AG10803 (cell line): ENCODE results near the gene IMMP1L.

Source experiments
- DNase-seq: peaks from one replicate; pipeline ENCODE4 v3.0.0; 2010; ENCODE audit warnings: low read depth
- H3K4me3 ChIP-seq: 2 replicates; pipeline ENCODE4 v1.5.1; 2011; ENCODE audit warnings: mild to moderate bottlenecking, low read length, control low read depth
- TF ChIP-seq, protein P1 (sequence below): conservative IDR thresholded peaks from 2 replicates; pipeline ENCODE4 v1.5.1; 2011; ENCODE audit warnings: mild to moderate bottlenecking, low read length, control low read depth, inconsistent platforms

Gene IMMP1L

DNA sequence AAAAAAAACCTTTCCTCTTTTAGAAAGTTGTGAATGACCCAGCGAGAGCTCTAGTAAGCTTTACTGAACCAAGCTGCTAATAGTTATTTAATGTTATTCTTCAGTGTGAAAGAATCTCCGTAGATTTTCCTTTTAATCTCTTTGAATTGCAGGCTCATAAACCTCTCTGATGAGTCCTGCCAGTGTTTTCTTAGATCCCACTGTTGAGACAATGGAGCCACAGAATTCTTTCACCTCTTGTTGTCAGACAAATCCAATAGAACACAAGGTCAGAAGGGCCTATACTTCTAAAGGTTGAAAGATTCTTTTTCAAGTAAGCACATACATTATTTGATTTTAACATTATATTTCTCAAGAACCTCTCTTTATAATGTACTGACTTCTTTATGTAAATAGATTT lies 87.6 kb downstream of the IMMP1L start:
- no peak for DNase-seq
- H3K4me3 ChIP-seq, result no peak overlapping the region
- TF ChIP-seq, protein P1, sequence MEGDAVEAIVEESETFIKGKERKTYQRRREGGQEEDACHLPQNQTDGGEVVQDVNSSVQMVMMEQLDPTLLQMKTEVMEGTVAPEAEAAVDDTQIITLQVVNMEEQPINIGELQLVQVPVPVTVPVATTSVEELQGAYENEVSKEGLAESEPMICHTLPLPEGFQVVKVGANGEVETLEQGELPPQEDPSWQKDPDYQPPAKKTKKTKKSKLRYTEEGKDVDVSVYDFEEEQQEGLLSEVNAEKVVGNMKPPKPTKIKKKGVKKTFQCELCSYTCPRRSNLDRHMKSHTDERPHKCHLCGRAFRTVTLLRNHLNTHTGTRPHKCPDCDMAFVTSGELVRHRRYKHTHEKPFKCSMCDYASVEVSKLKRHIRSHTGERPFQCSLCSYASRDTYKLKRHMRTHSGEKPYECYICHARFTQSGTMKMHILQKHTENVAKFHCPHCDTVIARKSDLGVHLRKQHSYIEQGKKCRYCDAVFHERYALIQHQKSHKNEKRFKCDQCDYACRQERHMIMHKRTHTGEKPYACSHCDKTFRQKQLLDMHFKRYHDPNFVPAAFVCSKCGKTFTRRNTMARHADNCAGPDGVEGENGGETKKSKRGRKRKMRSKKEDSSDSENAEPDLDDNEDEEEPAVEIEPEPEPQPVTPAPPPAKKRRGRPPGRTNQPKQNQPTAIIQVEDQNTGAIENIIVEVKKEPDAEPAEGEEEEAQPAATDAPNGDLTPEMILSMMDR, result no peak

DNA sequence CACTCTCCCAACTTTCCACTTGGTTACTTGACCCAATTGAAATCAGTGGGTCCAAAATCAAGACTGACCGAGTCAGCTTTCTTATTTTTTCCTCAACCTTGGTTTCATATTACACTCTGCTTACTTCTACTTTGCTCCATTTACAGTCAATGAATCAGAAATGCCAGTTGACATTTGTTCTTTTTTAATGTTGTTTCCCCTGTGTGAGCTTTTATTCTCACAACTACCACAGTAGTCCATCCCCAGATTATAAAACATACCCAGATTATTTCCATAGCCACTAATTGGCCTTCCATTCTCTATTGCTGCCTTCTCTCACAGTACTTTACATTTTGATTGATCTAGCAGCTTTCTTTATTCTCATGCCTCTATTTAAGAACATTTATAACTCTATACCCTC lies 89.8 kb downstream of the IMMP1L start:
- TF ChIP-seq, protein P1, result no peak
- no peak overlapping the region for H3K4me3 ChIP-seq
- no peak for DNase-seq

DNA sequence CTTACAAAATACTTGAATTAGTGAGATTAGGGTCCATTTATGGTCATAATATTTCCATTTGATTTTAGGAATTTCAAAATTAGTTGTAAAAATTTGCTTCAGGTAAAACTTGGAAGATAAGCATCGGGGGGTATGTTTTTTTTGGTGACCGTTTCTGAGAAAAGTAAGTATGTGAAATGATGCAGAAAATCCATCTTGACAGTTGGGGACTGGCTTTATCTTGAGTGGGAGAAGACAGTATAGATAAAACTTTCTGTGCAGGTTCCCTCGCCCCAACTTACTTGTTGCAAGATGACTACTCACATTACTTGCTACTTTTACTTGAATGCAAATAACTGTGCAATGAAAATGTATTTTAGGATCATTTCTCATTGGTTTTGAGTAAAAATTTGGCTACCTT lies 90.3 kb downstream of the IMMP1L start:
- DNase-seq, result no peak
- TF ChIP-seq, protein P1, result no peak
- H3K4me3 ChIP-seq, result no peak overlapping the region

DNA sequence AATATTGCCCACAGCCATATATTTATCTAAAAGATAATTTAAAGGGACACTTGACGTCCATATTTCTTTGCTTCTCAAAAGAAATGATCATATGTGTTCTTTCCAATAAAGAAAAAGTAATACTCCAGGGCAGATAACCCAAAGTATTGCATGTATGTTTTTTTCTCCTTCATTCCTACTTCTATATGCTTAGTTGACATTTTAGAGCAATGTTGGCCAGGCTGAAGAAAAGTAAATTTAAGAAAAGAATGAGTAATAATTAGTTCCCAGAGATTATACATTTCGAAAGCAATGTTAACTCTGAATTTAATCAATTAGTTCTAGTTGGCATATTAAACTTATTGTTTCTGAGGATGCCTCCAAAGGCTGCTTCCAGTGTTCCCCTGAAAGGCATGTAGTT lies 91.6 kb downstream of the IMMP1L start:
- no peak for DNase-seq
- TF ChIP-seq, protein P1, result no peak
- no peak overlapping the region for H3K4me3 ChIP-seq

DNA sequence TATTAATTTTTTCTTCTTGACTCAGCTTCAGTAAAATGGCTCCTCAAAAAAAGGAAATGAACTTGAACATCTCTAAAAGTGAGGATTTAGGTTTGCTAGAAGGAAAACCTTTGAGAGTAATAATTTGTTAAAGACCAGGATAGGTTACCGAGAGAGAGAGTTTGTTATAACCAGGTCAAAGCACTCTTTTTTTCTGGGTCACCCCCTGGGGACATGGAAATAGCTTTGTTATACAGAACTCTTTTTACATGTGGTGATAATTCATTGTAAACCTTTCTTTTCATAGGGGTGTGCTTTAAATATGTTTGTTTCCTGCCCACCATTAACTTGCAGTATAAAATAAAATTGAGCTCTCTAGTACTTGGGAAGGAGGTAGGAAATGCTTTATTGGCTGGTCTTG lies 92.1 kb downstream of the IMMP1L start:
- DNase-seq, result no peak
- H3K4me3 ChIP-seq, result no peak overlapping the region
- TF ChIP-seq, protein P1, result no peak

DNA sequence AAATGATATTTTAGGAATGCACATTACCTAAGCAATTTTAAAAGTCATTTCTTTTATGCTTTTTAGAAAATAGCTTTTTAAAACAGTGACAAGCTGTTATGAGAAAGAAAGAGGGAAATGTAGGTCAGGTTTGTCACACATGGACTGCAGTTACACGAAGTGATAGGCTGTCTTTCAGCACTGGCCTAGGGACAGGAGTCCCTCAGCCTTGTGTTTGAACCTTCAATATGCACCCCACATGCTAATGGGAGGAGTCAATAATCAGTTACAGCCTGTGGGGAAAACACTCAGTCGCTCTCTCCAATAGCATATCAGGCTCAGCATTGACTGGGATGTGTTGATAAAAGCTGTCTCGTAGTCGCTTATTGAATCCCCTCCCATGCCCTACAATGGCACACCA lies 94.0 kb downstream of the IMMP1L start:
- DNase-seq, result no peak
- TF ChIP-seq, protein P1, result no peak
- H3K4me3 ChIP-seq, result no peak overlapping the region

DNA sequence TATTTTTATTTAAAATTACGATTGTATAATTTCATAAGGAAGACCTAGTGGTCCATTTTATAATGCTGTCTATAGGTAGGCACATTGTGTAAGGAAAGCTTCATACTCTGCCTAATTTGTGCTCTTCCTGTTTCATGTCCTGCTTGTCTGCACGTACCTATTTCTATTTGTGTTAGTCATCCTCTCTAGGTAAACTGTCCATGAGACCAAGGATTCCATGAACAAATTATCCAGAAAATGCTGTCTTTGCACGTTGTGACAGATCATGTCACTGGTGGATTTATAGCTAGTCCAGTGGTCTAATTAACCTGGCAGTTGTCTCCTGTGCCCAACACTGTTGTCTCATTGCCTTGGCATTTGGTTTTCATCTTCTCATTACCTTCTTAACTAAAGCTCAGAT lies 95.1 kb downstream of the IMMP1L start:
- no peak overlapping the region for H3K4me3 ChIP-seq
- TF ChIP-seq, protein P1, result no peak
- DNase-seq, result no peak
